GM12878 (cell line): ENCODE results near the gene CD2.

Source experiments
- POLR2AphosphoS2 ChIP-seq: IDR thresholded peaks from 2 replicates; pipeline ENCODE4 v1.6.1; 2011; ENCODE audit warnings: low read depth, mild to moderate bottlenecking, low read length, improper control_type of control experiment, moderate library complexity
- REST ChIP-seq: IDR thresholded peaks from 2 replicates; pipeline ENCODE4 v1.6.1; 2012; ENCODE audit warnings: mild to moderate bottlenecking, low read depth, low read length

- TF ChIP-seq REST = no peak
- no peak for TF ChIP-seq POLR2AphosphoS2
These were observed 15.8 kb downstream of the CD2 start for GRCh38 chr1:116769994-116770393.
